ENCODE measurements around the gene UTS2R.

Gene UTS2R

DNA sequence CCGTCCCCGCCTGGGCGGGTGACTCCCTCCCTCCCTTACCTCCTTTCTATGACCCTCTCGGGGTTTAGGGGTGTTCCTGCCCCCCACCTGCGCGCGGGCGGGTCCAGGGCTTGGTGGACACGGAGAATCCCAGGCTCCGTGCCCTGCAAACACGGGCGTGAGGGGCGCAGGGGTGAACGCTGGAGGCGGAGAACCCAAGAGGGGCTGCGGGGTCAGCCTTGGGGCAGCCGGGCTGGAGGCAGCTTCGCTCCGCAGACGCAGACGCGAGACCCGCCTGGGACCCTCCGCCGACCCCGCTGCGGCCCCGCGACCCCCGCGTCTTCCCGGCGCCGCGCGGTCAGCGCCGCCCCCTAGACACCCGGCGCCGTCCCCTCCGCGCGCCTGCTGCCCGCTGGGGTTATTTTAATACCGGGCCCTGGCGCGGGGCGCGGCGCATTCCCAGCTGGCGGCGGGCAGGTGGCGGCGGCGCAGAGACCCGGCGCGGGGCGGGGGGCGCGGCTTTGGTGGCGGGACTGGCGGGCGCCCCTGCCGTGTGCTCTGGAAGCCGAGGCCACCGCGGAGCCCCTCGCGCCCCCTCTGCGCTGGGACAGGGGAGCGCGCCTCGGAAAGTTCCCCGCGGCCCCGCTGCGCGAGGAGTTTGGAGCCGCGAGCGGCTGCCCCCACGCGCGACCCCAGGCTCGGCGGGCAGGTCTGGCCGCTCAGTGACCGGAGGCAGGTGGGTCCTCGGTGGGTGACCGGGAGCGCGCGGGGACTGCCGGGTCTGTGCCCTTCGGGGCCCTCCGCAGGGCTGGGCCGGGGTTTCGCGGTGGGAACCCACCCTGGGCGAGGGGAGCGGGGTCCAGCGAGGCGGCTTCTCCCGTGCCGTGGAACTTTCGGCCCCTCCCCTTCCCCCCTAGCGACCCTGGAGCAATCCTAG is at the start of gene UTS2R:
Gene UTS2R (plus strand): TSS at position 433 of the 916 bp plus-strand sequence. CDS start 2,560 bp downstream, outside the sequence.
- DNase-seq (ENCODE audit: low read depth in 2 of 2), result no peak

DNA sequence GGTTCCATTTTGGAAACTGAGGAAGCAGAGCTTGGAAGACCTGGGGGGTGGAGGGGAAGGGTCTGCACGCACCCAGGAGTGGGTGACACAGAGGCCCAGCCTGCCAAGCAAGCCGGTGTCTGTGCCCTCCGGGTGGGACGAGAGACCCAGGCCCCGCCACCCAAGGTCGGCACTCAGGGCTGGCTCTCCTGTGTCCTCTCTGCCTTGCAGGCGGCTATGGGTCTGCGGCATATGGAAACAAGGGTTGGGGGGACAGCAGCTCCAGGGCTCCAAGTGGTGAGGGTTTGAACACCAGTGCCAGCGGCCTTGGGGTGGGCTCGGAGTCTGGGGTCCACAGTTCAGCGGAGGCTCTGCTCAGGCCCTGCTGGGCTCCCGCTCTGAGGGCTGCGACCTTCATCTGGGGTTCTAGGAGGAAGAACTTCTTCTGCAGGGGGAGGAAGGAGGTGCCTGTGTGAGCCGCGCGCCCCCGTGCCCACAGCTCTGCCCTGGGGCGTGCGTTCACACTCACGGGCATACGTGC is 49.6 kb upstream of the UTS2R start:
- no peak for DNase-seq (ENCODE audit: low read depth in 2 of 2)

DNA sequence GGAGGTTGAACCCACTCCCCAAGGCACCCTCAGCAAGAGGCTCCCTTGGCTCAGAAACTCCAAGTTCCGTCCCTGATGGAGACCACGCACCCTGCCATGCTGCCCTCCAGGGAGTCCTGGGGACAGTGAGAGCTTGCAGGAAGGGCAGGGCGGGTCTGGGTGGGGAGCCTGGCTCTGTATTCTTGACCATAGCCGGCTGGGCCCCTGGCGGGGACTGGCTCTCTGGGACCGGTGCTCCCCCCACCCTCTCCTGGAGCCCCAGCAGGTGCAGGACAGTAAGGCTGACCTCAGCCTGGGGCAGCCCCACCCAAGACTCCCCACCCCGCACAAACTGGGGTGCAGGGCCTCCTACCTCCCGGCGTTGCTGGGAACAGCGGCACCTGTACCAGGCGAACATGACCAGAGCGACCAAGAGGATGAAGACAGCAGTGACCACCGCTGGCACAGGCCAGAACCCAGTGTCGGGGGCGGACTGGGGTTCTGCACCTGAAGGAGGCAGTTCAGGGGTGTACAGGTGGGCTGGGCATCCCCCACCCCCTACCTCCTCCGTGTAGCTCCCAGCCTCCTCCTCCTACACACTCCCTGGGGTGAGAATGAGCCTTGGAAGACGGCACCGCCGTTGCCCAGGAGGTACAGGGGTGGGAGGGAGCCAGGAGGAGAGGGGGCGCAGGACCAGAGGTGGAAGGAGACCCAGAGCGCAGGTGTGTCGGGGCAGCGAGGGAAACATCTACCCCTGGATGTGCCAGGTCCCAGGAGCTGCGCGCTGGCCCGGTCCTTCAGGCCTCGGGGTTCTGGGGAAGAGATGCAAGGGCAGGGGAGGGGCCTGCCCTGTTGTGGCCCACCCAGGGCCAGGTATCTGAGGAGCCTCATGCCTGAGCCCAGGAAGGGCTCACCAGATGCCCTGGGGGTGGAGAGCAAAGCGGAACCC is 48.8 kb upstream of the UTS2R start:
- no peak for DNase-seq (ENCODE audit: low read depth in 2 of 2)

DNA sequence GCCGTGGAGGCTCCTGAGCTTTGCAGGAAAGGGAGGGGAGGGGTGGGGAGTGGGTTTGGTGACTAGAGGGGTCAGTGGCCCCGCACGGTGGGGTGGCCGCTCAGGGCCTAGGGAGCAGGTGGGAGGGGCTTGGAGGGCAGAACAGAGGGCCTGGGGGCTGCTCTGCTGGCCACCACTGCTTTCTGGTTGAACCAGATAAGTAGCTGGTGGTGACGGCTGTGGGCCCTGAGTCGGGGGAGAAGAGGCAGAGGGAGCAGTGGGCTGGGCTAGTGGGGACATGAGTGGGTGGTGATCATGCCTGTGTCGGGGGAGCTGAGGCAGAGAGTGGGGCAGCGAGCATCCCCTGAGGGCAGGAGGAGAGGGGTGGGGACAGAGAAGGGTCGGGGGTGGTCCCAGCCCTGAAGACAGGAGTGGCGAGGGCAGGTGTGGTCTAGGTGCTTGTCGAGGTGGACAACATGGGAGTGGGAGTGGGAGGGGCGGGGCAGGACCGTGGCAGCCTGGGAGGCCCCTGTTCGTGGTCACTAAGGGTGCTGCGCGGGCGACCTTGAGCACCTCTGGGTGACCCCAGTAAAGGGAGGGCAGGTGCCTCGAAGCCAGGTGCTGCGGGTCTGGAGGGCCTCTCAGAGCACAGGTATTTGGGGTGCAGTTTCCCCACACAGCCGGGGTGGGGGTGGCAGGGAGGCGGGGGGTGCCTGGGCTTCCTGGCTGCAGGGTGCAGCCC is 47.9 kb upstream of the UTS2R start:
- DNase-seq (ENCODE audit: low read depth in 2 of 2), result no peak

DNA sequence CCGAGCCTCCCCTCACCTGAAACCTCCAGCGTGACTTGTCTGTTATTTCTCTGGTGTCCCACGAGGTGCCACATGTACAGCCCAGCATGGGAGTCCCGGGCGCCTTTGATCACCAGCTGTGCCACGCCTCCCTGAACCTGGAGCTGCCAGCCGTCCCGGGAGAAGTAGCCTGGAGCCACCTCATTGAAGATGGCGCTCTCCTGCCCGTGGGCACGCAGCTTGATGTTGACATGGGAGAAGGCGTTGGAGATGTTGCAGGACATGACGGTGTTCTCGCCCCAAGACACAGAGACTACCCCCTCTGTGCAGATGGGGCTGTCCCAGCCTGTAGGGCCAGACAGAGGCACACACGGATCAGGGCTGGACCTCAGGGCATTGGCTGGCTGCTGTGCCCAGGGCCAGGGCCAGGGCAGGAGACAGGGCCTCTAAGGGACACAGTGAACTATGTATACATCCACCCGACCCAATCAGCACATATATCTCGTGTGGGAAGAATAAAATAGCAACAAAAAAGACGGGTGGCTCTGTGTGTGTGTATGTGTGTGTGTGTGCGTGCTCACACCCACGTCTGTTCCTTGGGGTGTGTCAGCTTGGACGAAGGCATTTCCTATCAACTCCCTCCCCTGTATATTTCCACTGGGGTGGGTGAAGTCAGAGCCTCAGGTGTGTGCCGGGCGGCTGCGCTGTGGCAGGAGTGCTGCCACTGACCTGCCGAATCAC is 46.8 kb upstream of the UTS2R start:
- DNase-seq (ENCODE audit: low read depth in 2 of 2), result no peak

DNA sequence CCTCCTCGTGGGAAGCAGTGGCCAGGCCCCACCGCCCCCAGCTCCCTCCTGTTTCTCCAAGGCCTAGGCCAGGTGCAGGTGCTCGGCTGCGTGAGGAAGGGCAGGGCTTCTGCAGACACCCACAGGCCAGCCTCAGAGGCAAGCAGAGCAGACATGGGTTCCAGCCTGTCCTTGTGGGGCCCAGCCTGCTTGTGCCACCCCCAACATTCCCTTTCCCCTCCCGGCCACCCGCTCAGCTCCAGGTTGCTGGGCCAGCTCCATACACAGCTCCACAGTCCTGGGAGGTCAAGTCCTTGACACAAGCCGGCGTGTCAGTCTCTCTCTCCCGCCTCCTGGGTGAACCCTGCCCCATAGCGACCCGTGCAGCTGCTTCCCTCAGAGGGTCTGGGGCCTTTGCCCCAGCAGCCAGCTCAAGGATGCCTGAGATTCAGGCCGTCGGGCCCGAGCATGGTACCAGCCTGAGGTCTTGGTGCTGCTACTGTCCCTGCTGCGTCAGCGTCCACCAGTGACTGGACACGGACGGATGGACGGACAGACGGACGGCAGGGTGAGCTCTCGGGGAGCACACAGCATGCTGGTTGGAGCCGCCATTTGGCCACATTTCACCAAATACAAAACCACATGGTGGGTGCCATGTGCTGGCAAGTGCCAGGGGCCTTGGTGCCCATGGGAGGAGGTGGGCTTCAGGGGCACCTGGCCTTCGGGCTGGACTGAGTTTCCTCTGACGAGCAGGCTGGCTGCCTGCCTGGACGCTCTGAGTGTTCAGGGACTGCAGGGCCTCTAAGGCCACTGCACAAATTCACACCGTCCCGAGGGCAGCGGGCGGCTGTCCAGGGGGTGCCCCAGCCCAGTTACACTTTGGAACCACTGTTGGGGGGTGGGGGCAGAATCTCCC is 46.0 kb upstream of the UTS2R start:
- DNase-seq (ENCODE audit: low read depth in 2 of 2), result no peak

DNA sequence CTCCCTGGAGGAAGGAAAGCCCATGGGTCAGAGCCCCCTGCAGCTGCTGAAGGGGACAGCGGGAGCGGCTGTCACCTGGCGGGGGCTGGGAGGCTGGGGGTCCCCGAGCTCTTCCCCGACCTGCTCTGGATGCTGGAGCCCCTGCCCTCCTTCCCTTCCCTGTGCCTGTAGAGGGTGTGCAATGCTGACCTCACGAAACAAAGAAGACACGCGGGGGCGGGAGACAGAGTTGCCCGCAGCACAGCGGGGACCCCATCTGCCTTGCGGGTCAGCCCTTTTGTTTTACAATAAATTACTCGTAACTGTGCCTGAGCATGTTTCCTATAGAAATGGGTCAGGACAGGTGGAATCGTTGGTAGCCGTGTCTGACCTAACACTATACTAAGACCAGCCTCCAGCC is 44.3 kb upstream of the UTS2R start:
- DNase-seq (ENCODE audit: low read depth in 2 of 2), result no peak

DNA sequence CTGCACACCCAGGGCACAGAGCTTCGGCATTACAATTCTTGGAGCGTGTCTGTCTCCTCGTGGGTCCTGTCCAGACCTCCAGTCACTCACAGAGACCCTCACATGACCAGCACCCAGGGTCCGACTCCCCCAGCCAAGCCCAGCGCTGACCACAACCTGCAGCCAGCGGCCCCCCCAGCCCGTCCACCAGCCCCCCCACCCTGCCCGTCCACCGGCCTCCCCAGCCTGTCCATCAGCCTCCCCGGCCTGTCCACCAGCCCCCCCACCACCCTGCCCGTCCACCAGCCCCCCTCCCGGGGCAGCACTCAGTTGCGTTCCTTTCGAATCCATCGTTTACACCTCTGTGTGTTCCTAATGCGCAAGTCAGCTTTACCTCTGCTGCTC is 43.8 kb upstream of the UTS2R start:
- no peak for DNase-seq (ENCODE audit: low read depth in 2 of 2)

DNA sequence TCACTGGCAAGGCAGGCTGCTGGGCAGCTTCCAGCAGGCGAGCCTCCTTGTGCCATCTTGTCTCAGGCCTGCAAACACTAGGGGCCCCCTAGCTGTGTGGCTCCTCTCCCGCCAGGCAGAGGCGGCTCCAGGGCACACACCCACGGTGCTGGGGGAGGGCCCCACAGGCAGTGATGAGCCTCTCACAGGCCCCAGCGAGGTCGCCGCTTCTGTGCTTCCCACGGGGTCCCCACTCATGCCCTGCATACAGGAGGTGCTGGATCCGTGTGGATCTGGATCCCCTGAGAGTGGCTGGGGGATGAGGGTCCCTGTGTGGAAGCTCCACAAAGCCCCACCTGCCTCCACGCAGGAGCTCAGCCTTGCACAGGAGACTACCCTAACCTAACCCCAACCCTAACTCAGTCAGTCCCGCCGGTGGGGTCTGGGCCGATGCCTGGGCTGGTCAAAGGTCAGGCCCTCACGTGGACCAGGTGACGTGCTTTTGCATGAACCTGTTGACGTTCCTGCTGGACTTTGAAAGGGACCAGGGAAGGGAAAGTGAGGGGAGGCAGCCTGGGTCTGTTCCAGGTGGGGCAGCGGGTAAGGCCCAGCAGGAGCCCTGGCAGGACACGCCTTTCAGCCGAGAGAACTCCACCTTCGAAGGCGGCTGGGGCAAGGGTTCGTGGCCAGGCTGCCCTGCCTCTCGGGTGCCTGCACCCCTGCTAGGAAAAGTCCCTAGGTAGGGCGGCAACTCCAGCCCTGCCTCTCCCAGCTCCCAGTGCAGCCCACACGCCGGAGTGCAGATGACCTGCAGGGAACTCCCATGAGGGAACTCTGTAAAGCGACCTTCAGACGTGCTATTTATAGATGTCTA is 43.2 kb upstream of the UTS2R start:
- DNase-seq (ENCODE audit: low read depth in 2 of 2), result no peak

DNA sequence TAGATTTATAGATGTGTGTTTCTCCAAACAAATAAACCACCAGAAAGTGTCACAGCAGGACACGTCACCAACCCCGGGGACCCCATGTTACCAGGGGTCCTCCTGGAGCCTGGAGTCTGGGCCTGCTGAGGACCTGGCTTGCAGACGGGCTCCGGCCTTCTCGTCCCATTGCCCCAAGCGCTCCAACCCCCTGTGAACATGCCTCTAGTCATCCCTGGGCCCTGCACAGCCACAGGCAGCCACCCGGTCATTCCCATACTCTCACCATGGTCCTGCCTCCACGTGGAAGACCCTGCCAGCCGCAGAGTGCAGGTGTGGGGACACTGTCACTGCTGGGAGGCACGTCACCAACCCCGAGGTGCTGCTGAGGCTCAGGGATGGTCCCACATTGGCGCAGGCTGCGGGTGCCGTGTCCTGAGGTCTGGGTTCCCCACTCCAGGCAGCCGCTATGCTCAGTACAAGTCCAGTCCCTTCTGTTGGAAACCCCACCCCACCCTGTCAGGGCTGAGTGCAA is 42.5 kb upstream of the UTS2R start:
- no peak for DNase-seq (ENCODE audit: low read depth in 2 of 2)

DNA sequence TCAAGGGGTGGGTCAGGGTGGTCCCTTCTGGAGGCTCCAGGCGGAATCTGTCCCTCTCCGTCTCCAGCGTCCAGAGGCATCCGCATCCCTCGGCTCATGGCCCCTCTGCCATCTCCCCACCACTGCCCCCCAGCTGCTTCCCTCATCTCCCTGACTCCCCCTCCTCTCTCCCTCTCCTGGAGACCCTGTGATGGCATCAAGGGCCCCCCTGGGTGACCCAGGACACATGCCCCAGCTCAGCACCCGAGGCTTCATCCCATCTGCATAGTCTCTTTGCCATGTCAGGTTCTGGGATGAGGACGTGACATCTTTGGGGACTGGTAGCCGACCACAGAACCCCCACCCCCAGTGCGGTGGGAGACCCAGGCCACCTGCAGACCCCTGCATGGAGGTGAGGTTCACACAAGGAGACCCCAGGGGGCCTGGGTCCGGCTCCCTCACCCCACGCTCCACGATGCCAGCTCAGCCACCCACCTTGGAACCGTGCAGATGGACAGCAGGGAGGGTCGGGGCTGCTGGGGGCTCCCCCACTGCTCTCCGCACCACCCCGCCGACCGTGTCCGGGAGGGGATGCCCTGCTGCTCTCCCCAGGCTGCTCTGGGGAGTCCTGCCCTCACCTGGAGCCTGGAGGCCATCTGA is 41.8 kb upstream of the UTS2R start:
- no peak for DNase-seq (ENCODE audit: low read depth in 2 of 2)

DNA sequence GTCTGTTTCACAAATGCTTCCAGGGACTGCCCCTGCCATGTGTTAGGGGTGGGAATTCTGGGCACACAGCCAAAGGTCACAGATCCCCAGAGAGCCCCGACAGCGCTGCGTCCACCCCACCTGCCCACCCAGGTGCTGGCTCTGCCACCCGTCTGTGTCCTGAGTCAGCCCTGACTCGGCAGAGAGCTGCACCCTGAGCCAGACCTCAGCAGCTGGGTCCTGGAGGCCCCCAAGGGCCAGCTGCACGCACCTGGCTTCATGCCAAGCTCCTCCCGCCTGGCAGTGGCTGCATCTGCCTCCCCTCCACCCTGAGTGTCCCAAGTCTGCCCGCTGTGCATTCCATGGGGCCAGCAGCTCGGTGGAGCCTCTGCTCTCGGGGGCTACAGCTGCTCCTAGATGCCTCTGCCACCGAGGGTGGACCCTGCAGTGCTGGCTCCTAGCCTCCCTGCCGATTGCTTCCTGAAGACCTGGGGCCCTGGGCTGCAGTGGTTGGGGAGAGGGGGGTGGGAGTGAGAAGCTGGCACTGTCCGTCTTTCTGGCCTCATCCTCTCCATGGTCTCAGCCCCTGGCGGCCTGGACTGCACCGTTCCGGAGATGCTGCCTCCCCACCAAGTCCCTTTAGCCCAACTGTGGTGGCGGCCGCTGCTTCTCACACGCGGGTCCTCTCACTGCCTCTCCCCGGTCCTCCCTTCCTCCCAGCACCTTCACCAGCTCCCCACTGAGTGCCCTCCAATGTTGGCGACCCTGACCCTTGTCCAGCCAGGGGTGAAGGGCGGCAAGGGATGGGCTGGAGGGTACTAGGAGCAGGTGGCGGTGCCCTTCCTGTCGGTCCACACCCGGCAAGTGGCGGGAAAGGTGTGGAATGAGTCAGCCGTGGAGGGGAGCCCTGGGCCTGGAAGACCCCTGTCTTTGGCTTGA is 41.0 kb upstream of the UTS2R start:
- DNase-seq (ENCODE audit: low read depth in 2 of 2), result no peak

DNA sequence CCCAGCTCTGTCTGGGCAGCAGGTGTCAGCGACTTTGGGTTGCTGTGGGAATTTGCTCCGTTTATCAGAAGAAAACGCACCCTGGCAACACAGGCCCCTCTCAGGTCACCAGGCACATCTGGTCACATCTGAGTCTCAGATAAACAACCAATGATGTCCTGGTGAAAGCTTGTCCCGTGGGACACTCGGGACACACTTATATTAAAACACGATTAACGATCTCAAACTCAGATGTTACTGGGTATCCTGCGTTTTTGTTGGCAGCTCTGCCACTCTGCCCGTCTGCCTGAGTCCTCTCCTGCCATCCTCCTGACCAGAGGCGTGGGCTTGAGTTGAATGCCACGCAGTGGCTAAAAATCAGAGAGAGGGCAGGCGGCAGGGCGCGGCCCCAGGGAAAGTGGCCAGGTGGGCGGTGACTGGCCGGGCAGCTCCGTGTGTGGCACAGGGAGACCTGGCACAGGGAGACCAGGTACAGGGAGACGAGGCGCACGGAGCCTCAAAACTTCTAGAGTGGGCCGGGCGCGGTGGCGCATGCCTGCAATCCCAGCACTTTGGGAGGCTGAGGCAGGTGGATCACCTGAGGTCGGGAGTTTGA is 40.1 kb upstream of the UTS2R start:
- DNase-seq (ENCODE audit: low read depth in 2 of 2), result no peak

DNA sequence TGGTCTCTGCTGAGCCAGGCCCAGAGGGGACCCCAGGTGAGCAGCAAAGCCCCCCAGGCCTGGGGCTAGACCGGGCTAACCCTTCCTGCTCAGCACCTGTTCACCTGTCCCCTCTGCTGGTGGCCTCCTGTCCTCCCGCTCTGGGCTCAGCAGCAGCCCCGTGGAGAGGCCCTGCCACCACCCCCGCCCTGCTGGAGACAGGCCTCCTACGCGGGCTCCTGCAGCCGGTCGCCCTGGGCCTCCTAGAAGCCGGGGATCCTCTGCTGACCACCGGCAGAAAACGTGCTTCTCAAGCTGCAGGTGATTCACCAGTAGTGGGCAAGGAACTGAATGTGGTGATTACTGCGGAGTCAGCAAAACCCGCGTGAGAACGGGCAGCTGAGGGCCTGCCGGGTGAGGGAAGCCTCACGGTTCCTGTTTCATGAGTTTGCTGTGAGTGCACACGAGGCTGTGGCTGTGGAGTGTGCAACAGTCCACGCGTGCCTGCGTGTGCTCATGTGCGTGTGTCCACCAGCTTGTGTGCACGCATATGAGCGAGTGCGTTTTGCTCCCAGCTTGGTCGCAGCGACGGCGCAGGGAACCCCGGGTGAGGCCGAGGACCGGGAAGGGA is 38.8 kb upstream of the UTS2R start:
- DNase-seq (ENCODE audit: low read depth in 2 of 2), result no peak

DNA sequence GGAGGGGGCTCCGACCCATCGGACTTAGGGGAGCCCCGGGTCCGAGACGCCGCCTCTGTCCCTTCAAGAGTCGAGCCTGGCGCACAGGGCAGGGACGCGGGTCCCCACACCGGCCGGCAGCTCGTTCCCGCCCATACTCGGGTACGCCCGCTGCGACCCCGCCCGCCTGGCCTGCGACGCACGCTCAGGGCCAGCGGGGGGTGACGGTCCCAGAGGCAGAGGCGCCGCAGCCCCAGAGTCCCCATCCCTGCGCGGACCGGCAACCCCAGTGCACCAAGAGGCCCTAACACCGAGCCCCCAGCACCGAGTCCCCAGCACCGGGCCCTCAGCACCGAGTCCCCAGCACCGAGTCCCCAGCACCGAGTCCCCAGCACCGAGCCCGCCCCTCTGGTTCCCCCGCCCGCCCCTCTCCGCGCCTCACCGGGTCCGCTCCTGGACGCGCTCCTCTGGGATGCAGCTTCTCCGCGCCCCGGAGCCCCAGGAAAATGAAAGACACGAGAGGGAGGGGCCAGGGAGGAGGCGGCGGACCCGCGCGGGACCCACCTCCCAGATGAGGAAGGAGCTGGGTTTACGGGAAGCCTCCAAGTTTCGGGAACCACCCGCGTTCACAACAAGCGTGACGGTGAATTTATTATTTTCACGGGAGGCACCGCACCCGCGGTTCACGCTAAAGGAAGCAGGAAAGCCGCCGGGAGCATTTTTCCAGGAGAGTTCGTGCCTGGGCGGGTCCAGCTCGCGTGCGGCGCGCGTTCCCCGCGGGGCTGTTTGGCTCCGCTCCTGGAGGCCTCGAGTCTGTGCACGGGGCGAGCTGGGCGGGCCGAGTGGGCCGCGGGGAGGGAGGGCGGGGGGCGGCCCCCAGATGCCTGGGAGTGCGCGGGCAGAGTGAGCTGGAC is 38.0 kb upstream of the UTS2R start, which contains the start of gene SECTM1:
Gene SECTM1 (minus strand): TSS at position 488 of the 893 bp plus-strand sequence. CDS start 6,526 bp downstream, outside the sequence.
- no peak for DNase-seq (ENCODE audit: low read depth in 2 of 2)
